Activated CD4-positive, CD25-positive, alpha-beta regulatory T cell treated with anti-CD3 and anti-CD28 coated beads, Interleukin-2, amount 50 U/mL, for 24 hours (primary cell): Measurements from ENCODE around the gene NUDT14.

Experiments
- ATAC-seq, 2 donors: fragments of 150-1000 bp; cut with Tn5 transposase; one replicate each; pipeline ENCODE4 v1.10.0; 2021; ENCODE audit warnings: mild to moderate bottlenecking in 1 of 2, moderate library complexity in 1 of 2

Gene NUDT14

GRCh38 chr14:105144666-105145380 is 36.3 kb downstream of the NUDT14 start:
- no peak for ATAC-seq

GRCh38 chr14:105144026-105144665 is 37.0 kb downstream of the NUDT14 start:
- no peak for ATAC-seq

GRCh38 chr14:105143451-105144025 is 37.6 kb downstream of the NUDT14 start:
- ATAC-seq, result no peak

- no peak for ATAC-seq
These were observed 38.3 kb downstream of the NUDT14 start for GRCh38 chr14:105142651-105143450.

- no peak for ATAC-seq
These were observed 39.4 kb downstream of the NUDT14 start for GRCh38 chr14:105141486-105142281.

- no peak for ATAC-seq
These were observed 40.1 kb downstream of the NUDT14 start for GRCh38 chr14:105141026-105141425.

GRCh38 chr14:105140581-105140980 is 40.5 kb downstream of the NUDT14 start:
- ATAC-seq, result no peak

- no peak for ATAC-seq
These were observed 41.3 kb downstream of the NUDT14 start for GRCh38 chr14:105139831-105140239.

GRCh38 chr14:105139212-105139825 is 41.8 kb downstream of the NUDT14 start:
- no peak for ATAC-seq

- no peak for ATAC-seq
These were observed 42.5 kb downstream of the NUDT14 start for GRCh38 chr14:105138551-105139111.

- ATAC-seq, result no peak
These were observed 43.0 kb downstream of the NUDT14 start for GRCh38 chr14:105138021-105138541.

GRCh38 chr14:105137481-105138020 is 43.6 kb downstream of the NUDT14 start:
- no peak for ATAC-seq

- no peak for ATAC-seq
These were observed 44.5 kb downstream of the NUDT14 start for GRCh38 chr14:105136401-105137322.

- no peak for ATAC-seq
These were observed 45.3 kb downstream of the NUDT14 start for GRCh38 chr14:105135700-105136395.

GRCh38 chr14:105132921-105133654 is 48.0 kb downstream of the NUDT14 start:
- no peak for ATAC-seq

- no peak for ATAC-seq
These were observed 49.9 kb downstream of the NUDT14 start for GRCh38 chr14:105131241-105131640.

- no peak for ATAC-seq
These were observed 53.1 kb downstream of the NUDT14 start for GRCh38 chr14:105128059-105128458.

- no peak for ATAC-seq
These were observed 54.2 kb downstream of the NUDT14 start for GRCh38 chr14:105126981-105127329.
